ENCODE results near the gene ZNF804A.

DNA sequence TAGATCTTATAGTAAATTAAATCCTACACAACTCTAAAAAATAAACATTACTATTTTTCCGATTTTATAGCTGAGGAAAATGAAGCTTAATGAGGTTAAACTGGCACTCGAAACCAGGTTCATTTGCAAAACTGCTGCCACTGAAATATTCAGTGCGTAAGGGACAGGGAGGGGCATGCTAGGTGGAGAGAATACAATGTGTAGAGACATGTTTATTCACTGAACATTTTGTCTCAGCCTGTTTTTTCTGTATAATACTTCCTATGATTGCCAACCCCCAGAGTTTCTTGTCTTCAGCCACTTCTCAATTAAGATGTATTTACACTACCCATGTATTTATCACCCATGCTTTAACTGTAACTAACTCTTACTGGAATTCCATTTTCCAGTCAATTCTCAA lies 31.6 kb upstream of the ZNF804A start:
- TF ChIP-seq EZH2 (IDR thresholded peaks at IDR 0.05), result no peak
- TF ChIP-seq CTCF (IDR thresholded peaks at IDR 0.05), result no peak

Data from neural progenitor cell (in vitro differentiated cells).